HepG2 (cell line): ENCODE results near the gene AVPR2. TPM values are rescaled to one million over a fixed set of nuclear protein-coding genes. Genes with fewer than 3 reads are reported as not detected.

Source experiments
- ERF ChIP-seq: IDR thresholded peaks from 2 replicates; pipeline ENCODE4 v1.6.1; 2018; ENCODE audit warnings: missing biosample characterization, missing genetic modification reagents
- KAT7 ChIP-seq: IDR thresholded peaks from 2 replicates; pipeline ENCODE4 v1.6.1; 2018; ENCODE audit warnings: borderline replicate concordance, missing compliant biosample characterization
- NAIF1 ChIP-seq: sonication (generic); formaldehyde crosslinking; IDR thresholded peaks from 2 replicates; pipeline ENCODE4 v1.5.0; 2020; ENCODE audit warnings: mild to moderate bottlenecking, missing genetic modification reagents, borderline replicate concordance
- NR2F2 ChIP-seq: IDR thresholded peaks from 2 replicates; pipeline ENCODE4 v1.6.1; 2012; ENCODE audit warnings: low read depth, inconsistent platforms, borderline replicate concordance
- SP5 ChIP-seq: IDR thresholded peaks from 2 replicates; pipeline ENCODE4 v1.6.1; 2016; ENCODE audit warnings: low read depth, borderline replicate concordance
- TSC22D2 ChIP-seq: sonication (generic); formaldehyde crosslinking; IDR thresholded peaks from 2 replicates; pipeline ENCODE4 v1.5.1; 2020; ENCODE audit warnings: missing genetic modification reagents, mild to moderate bottlenecking, borderline replicate concordance
- ZFP37 ChIP-seq: sonication (generic); formaldehyde crosslinking; IDR thresholded peaks from 2 replicates; pipeline ENCODE4 v1.4.0; 2020; ENCODE audit warnings: missing genetic modification reagents, borderline replicate concordance
- ZFP90 ChIP-seq: sonication (generic); formaldehyde crosslinking; IDR thresholded peaks from 2 replicates; pipeline ENCODE4 v1.8.0; 2022; ENCODE audit warnings: missing genetic modification reagents, mild to moderate bottlenecking, inconsistent platforms, borderline replicate concordance
- ZMYM3 ChIP-seq: sonication (generic); formaldehyde crosslinking; IDR thresholded peaks from 2 replicates; pipeline ENCODE4 v1.5.1; 2020; ENCODE audit warnings: mild to moderate bottlenecking, missing genetic modification reagents
- ZNF20 ChIP-seq: sonication (generic); formaldehyde crosslinking; IDR thresholded peaks from 2 replicates; pipeline ENCODE4 v1.4.0; 2020; ENCODE audit warnings: mild to moderate bottlenecking, moderate library complexity, missing genetic modification reagents
- ZNF468 ChIP-seq: sonication (generic); formaldehyde crosslinking; IDR thresholded peaks from 2 replicates; pipeline ENCODE4 v1.8.0; 2022; ENCODE audit warnings: mild to moderate bottlenecking, moderate library complexity, missing genetic modification reagents
- ZNF562 ChIP-seq: sonication (generic); formaldehyde crosslinking; IDR thresholded peaks from 2 replicates; pipeline ENCODE4 v1.8.0; 2022; ENCODE audit warnings: missing genetic modification reagents, borderline replicate concordance
- ZNF816 ChIP-seq: sonication (generic); formaldehyde crosslinking; IDR thresholded peaks from 2 replicates; pipeline ENCODE4 v1.8.0; 2022; ENCODE audit warnings: missing genetic modification reagents, mild to moderate bottlenecking, borderline replicate concordance
- ZNF879 ChIP-seq: sonication (generic); formaldehyde crosslinking; IDR thresholded peaks from 2 replicates; pipeline ENCODE4 v1.8.1; 2023; ENCODE audit warnings: missing genetic modification reagents
- polyA plus RNA-seq, 8 experiments: library from polyadenylated mRNA; depleted of rRNA in 3 of 8; stranded (reverse) in 7 of 8; unstranded in 1 of 8; fragments of >200 nt; fragmentation: Illumina TruSeq in 4 of 8; extraction: Trizol in 4 of 8; gene quantifications; 2 replicates each; pipeline versions ENCODE4 v1.2.1 to v1.2.3, GENCODE V29; 2011 to 2016; ENCODE audit warnings: low read depth in 4 of 8, missing spikeins in 1 of 8, mixed read lengths in 1 of 8; ENCODE audit not compliant: insufficient read depth in 1 of 8
- total RNA-seq, 5 experiments: library from RNA; depleted of rRNA; stranded (reverse); fragments of >200 nt; fragmentation: Illumina TruSeq; extraction: Trizol; gene quantifications; 2 replicates each; pipeline ENCODE4 v1.2.3, GENCODE V29; 2016; ENCODE audit warnings: low read depth in 1 of 5
- TF ChIP-seq, protein P1 (sequence below): sonication (generic); IDR thresholded peaks from 2 replicates; pipeline ENCODE4 v1.6.1; 2016; ENCODE audit warnings: low read depth, borderline replicate concordance
- TF ChIP-seq, protein P2 (sequence below): sonication (generic); formaldehyde crosslinking; IDR thresholded peaks from 2 replicates; pipeline ENCODE4 v1.4.0; 2020; ENCODE audit warnings: mild to moderate bottlenecking, missing genetic modification reagents
- TF ChIP-seq, protein P3 (sequence below): sonication (generic); formaldehyde crosslinking; IDR thresholded peaks from 2 replicates; pipeline ENCODE4 v1.8.0; 2022; ENCODE audit warnings: missing genetic modification reagents, mild to moderate bottlenecking, inconsistent platforms, borderline replicate concordance

The AVPR2 gene
- total and polyA plus RNA-seq, 2 of the 13 experiments (the other 11 are each of a cell fraction or from before 2014, with no cell fraction given): not detected

DNA sequence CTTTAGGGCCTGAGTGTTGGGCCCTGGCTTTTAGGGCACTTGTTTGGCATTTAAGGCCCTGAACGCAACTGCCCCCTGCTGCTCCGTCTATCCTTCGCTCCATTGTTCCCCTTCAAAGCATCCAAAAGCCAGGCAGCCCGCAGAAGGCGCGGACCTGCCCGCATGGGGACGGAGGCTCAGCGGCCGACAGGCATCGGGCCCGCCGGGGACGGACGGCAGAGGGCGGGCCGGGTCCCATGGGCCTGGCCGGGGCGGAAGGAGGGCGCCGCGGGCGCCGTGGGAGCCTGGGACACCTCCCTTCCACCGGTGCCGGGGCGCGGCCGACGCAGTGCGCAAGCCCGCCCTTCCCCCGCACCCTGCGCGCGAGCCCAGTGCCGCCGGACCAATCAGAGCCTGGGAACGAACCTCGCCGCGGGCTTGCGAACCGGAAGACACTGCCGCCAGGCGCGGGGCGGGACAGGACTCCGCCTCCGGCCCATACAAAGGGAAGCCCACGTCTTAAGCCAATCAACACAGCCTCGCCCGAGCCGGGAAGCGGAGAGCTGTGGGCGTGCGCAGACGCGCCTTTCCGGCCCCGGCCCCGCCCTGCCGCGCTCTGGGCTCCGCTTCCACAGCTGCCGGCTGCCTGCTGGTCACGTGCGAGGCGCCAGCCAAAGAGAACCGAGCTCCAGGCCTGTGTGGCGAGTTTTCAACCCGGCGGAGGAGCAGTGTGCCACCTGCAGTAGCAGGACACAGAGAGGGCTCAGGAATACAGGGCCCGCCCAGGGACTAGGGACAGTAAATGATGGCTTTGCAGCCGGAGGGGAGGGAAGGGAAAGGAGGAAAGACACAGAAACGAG, 23.7 kb downstream of the AVPR2 start (continued):
- TF ChIP-seq ZNF879 (CRISPR knock-in tag) (no peak), ZMYM3 (CRISPR knock-in tag) (no peak), KAT7 (CRISPR knock-in tag) (no peak), ZNF20 (CRISPR knock-in tag) (no peak), ZFP90 (no peak), NR2F2 (no peak), SP5 (CRISPR knock-in tag) (peak; percentile 54; the same call in 1 of the 2 replicates), TSC22D2 (CRISPR knock-in tag) (no peak), ZFP37 (CRISPR knock-in tag) (no peak), ERF (CRISPR knock-in tag) (peak; percentile 59; the same call in 1 of the 2 replicates), ZNF562 (CRISPR knock-in tag) (no peak), ZNF468 (no peak), ZNF816 (CRISPR knock-in tag) (no peak), NAIF1 (CRISPR knock-in tag) (no peak)
- TF ChIP-seq, protein P1, sequence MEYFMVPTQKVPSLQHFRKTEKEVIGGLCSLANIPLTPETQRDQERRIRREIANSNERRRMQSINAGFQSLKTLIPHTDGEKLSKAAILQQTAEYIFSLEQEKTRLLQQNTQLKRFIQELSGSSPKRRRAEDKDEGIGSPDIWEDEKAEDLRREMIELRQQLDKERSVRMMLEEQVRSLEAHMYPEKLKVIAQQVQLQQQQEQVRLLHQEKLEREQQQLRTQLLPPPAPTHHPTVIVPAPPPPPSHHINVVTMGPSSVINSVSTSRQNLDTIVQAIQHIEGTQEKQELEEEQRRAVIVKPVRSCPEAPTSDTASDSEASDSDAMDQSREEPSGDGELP: peak; percentile 62; the same call in 1 of the 2 replicates
- TF ChIP-seq, protein P2, sequence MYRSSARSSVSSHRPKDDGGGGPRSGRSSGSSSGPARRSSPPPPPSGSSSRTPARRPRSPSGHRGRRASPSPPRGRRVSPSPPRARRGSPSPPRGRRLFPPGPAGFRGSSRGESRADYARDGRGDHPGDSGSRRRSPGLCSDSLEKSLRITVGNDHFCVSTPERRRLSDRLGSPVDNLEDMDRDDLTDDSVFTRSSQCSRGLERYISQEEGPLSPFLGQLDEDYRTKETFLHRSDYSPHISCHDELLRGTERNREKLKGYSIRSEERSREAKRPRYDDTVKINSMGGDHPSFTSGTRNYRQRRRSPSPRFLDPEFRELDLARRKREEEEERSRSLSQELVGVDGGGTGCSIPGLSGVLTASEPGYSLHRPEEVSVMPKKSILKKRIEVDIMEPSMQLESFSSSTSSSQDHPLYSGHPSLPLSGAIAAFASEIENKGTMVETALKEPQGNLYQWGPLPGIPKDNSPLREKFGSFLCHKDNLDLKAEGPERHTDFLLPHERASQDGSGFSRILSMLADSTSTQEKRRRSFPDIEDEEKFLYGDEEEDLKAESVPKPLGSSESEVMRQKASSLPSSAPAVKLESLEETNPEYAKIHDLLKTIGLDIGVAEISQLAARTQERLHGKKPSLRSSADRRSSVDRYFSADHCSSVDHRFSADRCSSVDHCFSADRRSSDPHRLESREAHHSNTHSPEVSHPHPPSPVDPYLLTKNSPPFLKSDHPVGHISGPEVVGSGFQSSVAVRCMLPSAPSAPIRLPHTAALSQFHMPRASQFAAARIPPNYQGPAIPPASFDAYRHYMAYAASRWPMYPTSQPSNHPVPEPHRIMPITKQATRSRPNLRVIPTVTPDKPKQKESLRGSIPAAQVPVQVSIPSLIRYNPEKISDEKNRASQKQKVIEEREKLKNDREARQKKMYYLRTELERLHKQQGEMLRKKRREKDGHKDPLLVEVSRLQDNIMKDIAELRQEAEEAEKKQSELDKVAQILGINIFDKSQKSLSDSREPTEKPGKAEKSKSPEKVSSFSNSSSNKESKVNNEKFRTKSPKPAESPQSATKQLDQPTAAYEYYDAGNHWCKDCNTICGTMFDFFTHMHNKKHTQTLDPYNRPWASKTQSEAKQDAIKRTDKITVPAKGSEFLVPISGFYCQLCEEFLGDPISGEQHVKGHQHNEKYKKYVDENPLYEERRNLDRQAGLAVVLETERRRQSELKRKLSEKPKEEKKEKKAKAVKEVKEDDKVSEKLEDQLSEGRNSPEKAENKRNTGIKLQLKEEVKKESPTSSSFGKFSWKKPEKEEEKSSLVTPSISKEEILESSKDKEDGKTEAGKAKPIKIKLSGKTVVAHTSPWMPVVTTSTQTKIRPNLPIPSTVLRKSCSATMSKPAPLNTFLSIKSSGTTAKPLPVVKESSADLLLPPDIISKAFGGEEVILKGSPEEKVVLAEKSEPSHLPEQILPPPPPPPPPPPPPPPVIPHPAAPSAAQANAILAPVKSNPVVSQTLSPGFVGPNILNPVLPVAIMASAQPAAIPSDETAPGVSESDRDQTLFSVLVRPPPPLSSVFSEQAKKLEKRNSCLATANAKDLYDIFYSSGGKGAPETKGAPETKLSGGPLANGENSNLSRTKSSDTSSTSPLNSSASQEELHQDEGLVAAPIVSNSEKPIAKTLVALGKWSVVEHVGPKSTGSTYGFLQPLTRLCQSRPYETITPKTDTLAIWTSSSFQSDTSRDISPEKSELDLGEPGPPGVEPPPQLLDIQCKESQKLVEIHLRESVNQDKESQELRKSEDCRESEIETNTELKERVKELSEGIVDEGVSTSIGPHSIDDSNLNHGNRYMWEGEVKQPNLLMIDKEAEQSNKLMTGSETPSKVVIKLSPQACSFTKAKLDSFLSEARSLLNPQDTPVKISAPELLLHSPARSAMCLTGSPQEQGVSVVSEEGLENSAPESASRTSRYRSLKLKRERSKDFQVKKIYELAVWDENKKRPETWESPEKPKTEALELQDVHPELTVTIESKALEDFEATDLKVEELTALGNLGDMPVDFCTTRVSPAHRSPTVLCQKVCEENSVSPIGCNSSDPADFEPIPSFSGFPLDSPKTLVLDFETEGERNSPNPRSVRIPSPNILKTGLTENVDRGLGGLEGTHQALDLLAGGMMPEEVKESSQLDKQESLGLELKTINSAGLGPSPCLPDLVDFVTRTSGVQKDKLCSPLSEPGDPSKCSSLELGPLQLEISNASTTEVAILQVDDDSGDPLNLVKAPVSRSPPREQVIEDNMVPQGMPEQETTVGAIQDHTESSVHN (CRISPR knock-in tag): no peak
- TF ChIP-seq, protein P3, sequence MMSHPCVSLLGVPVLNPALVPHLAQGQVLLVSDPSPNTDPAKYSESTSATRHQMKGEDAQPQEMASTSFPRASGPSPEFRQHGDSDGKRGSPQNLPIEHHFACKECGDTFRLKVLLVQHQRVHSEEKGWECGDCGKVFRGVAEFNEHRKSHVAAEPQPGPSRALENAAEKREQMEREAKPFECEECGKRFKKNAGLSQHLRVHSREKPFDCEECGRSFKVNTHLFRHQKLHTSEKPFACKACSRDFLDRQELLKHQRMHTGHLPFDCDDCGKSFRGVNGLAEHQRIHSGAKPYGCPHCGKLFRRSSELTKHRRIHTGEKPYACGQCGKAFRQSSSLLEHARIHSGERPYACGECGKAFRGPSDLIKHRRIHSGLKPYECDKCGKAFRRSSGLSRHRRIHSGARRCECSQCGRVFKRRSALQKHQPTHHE (CRISPR knock-in tag): no peak
